ENCODE results near the gene LIPC. TPM values are rescaled to one million over a fixed set of nuclear protein-coding genes. Genes with fewer than 3 reads are reported as not detected.

LIPC gene
- total RNA-seq, 1 experiment from 2014 or later = not detected

DNA sequence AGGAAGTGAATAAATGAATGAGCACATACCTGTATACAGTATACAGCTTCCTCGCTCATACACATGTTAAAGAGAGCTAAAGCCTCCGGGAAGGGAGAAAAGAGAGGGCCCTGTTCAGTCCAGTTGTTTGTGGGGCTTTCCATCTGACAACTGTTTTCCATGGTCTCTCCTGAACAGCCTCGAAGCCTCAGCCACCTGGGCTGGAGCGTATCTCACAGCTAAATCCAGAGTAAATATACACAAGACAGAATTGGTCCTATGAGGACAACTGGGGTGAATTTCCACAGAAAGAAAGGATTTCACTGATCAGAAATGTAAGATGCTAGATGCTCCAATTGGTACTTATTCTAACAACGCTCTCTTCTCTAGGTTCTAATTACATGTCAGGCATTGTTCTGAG, 103.5 kb downstream of the LIPC start (continued):
- TF ChIP-seq GRHL2 (CRISPR knock-in tag; IDR thresholded peaks at IDR 0.05; ENCODE audit: insufficient replicate concordance, severe bottlenecking) (no peak), FOXK1 (CRISPR knock-in tag; IDR thresholded peaks at IDR 0.05) (no peak), SP1 (CRISPR knock-in tag; conservative IDR thresholded peaks at IDR 0.05) (no peak), KAT7 (CRISPR knock-in tag; IDR thresholded peaks at IDR 0.05; ENCODE audit: borderline replicate concordance) (no peak), NR3C1 (CRISPR knock-in tag; conservative IDR thresholded peaks at IDR 0.05; ENCODE audit: low read depth) (no peak), TEAD4 (CRISPR knock-in tag; IDR thresholded peaks at IDR 0.05) (no peak), AR (CRISPR knock-in tag; IDR thresholded peaks at IDR 0.05) (no peak), ZBTB43 (CRISPR knock-in tag; IDR thresholded peaks at IDR 0.05) (no peak)
- TF ChIP-seq, protein P1, sequence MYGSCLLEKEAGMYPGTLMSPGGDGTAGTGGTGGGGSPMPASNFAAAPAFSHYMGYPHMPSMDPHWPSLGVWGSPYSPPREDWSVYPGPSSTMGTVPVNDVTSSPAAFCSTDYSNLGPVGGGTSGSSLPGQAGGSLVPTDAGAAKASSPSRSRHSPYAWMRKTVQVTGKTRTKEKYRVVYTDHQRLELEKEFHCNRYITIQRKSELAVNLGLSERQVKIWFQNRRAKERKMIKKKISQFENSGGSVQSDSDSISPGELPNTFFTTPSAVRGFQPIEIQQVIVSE (CRISPR knock-in tag; IDR thresholded peaks at IDR 0.05; ENCODE audit: borderline replicate concordance) = no peak

GRCh38 chr15:58535894-58536293, 104.1 kb downstream of the LIPC start:
- Mint-ChIP-seq H3K27ac (no peak overlapping the region), H3K36me3 (no peaks in the 10 kb centered on the region), H3K27me3 (ENCODE audit: low read depth) (no peaks in the 10 kb centered on the region; the same call in 1 of the 2 replicates), H3K4me1 (no peaks in the 10 kb centered on the region), H3K9me3 (no peaks in the 10 kb centered on the region), H3K4me3 (no peak overlapping the region)
- ATAC-seq (no peak), DNase-seq (ENCODE audit: low spot score) (no peak)
- CTCF ChIA-PET = no interaction called here
- POLR2A ChIA-PET = no interaction called here
- TF ChIP-seq, protein P2, sequence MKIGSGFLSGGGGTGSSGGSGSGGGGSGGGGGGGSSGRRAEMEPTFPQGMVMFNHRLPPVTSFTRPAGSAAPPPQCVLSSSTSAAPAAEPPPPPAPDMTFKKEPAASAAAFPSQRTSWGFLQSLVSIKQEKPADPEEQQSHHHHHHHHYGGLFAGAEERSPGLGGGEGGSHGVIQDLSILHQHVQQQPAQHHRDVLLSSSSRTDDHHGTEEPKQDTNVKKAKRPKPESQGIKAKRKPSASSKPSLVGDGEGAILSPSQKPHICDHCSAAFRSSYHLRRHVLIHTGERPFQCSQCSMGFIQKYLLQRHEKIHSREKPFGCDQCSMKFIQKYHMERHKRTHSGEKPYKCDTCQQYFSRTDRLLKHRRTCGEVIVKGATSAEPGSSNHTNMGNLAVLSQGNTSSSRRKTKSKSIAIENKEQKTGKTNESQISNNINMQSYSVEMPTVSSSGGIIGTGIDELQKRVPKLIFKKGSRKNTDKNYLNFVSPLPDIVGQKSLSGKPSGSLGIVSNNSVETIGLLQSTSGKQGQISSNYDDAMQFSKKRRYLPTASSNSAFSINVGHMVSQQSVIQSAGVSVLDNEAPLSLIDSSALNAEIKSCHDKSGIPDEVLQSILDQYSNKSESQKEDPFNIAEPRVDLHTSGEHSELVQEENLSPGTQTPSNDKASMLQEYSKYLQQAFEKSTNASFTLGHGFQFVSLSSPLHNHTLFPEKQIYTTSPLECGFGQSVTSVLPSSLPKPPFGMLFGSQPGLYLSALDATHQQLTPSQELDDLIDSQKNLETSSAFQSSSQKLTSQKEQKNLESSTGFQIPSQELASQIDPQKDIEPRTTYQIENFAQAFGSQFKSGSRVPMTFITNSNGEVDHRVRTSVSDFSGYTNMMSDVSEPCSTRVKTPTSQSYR (CRISPR knock-in tag; IDR thresholded peaks at IDR 0.05) = no peak
- TF ChIP-seq ATF6 (CRISPR knock-in tag; IDR thresholded peaks at IDR 0.05) (no peak), RELA (CRISPR knock-in tag; IDR thresholded peaks at IDR 0.05; ENCODE audit: borderline replicate concordance) (no peak), FOXK1 (CRISPR knock-in tag; IDR thresholded peaks at IDR 0.05) (no peak), USF2 (CRISPR knock-in tag; IDR thresholded peaks at IDR 0.05) (no peak), HMGA2 (CRISPR knock-in tag; IDR thresholded peaks at IDR 0.05) (no peak), ESRRA (CRISPR knock-in tag; IDR thresholded peaks at IDR 0.05; ENCODE audit: borderline replicate concordance) (no peak), JUN (CRISPR knock-in tag; IDR thresholded peaks at IDR 0.05) (no peak), FOXP4 (CRISPR knock-in tag; IDR thresholded peaks at IDR 0.05) (no peak), ERG (CRISPR knock-in tag; IDR thresholded peaks at IDR 0.05) (no peak), TEAD4 (CRISPR knock-in tag; IDR thresholded peaks at IDR 0.05) (no peak), NR3C1 (CRISPR knock-in tag; conservative IDR thresholded peaks at IDR 0.05; ENCODE audit: low read depth) (no peak)
- TF ChIP-seq, protein P1 (CRISPR knock-in tag; IDR thresholded peaks at IDR 0.05; ENCODE audit: borderline replicate concordance) = no peak
- TF ChIP-seq, protein P3, sequence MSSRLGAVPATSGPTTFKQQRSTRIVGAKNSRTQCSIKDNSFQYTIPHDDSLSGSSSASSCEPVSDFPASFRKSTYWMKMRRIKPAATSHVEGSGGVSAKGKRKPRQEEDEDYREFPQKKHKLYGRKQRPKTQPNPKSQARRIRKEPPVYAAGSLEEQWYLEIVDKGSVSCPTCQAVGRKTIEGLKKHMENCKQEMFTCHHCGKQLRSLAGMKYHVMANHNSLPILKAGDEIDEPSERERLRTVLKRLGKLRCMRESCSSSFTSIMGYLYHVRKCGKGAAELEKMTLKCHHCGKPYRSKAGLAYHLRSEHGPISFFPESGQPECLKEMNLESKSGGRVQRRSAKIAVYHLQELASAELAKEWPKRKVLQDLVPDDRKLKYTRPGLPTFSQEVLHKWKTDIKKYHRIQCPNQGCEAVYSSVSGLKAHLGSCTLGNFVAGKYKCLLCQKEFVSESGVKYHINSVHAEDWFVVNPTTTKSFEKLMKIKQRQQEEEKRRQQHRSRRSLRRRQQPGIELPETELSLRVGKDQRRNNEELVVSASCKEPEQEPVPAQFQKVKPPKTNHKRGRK (CRISPR knock-in tag; IDR thresholded peaks at IDR 0.05; ENCODE audit: borderline replicate concordance) = no peak
